ENCODE measurements around the gene PRKAR2B.
A peak's percentile ranks its signal among the peaks of the same experiment; 100 is the strongest.

Gene PRKAR2B

DNA sequence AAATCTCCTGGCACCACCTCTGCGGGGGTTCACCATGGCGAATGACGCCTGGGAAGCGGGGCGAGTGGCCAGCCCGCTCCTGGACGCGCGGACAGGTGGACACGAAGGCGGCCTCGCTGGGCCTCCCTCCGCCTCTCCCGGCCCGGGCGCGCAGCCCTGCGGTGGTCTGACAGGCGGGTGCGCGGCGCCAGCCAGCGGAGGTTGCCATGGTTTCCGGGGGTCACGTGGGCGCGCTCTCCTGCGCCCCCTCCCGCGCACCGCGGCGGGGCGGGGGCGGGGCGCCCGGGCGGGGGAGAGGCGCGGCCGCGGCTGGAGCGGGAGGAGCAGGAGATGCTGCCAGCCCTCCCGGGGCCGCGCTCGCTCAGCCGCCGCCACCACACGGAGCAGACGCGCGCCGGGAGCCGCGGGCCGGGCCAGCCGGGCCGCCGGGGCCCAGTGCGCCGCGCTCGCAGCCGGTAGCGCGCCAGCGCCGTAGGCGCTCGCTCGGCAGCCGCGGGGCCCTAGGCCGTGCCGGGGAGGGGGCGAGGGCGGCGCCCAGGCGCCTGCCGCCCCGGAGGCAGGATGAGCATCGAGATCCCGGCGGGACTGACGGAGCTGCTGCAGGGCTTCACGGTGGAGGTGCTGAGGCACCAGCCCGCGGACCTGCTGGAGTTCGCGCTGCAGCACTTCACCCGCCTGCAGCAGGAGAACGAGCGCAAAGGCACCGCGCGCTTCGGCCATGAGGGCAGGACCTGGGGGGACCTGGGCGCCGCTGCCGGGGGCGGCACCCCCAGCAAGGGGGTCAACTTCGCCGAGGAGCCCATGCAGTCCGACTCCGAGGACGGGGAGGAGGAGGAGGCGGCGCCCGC, at the start of gene PRKAR2B:
Gene PRKAR2B (plus strand): TSS at position 359 of the 848 bp plus-strand sequence. CDS start 203 bp downstream, at position 562.
- peak; percentile 89 for DNase-seq

DNA sequence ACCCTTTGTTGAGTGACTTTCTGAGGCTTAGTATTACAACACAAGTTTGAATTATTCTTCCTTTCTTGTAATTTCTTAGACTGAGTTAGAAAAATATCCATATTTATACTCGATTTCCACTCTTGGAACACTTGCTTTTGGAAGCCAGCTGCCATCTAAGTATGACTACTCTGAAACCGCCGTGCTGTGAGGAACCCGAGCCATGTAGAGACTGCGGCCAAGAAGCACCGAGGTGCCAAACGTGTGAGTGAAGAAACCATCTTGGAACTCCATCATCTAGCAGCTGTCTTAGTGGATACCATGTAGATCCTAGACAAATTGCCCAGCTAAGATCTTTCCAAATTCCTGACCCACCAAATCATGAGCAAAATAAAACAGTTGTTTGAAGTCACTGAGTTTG, 49.7 kb upstream of the PRKAR2B start:
- no peak for DNase-seq

GRCh38 chr7:106997487-106998271, 46.8 kb upstream of the PRKAR2B start:
- no peak for DNase-seq

DNA sequence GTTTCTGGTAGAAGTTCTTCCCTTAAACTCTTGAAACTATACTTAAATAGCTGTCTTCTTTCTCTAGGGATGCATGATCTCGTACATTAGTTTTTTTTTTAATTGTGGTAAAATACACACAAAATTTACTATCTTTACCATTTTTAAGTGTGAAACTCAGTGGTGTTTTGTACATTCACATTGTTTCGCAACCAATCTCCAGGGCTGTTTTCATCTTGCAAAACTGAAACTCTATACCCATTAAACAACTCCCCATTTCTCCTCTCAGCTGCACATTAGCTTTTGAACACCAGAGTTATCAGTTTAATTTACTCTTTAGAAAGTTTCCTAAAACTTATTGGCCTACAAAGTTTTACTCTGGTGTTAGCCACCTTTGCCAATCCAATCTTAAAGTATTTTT, 45.5 kb upstream of the PRKAR2B start:
- DNase-seq: no peak

DNA sequence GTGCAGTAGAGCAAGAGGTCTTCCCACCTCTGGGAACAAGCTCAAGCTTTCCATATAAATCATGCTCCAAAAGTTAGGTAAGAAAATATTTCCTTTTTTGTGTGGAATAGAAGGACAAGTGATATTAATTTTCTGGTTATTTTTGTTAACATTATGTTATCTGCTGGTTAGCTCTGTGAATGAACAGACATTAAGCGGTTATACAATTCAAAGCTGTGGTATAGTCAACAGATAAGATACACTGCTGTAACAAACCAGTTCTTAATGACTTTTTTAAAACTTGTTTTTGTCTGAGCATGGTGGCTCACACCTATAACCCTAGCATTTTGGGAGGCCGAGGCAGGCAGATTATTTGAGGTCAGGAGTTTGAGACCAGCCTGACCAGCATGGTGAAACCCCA, 43.0 kb upstream of the PRKAR2B start:
- DNase-seq: no peak

DNA sequence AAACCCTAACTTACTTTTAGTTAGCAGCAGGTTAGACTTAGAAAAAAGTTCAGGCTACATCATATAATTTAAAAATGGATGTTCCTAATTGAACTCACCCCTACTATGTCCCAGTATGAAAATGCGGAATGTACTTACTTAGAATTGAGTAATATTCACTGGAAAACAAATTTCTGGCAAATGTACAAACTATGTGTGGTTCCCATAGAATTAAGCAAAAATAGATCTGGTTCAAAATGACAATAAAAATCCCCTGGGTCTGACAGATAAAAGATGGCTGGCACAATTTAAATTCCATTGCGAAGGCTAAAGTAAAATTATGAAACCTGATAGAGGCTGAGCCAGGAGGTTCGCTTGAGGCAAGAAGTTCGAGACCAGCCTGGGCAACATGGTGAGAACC, 42.4 kb upstream of the PRKAR2B start:
- no peak for DNase-seq

GRCh38 chr7:107002529-107002998, 41.9 kb upstream of the PRKAR2B start:
- DNase-seq: no peak

DNA sequence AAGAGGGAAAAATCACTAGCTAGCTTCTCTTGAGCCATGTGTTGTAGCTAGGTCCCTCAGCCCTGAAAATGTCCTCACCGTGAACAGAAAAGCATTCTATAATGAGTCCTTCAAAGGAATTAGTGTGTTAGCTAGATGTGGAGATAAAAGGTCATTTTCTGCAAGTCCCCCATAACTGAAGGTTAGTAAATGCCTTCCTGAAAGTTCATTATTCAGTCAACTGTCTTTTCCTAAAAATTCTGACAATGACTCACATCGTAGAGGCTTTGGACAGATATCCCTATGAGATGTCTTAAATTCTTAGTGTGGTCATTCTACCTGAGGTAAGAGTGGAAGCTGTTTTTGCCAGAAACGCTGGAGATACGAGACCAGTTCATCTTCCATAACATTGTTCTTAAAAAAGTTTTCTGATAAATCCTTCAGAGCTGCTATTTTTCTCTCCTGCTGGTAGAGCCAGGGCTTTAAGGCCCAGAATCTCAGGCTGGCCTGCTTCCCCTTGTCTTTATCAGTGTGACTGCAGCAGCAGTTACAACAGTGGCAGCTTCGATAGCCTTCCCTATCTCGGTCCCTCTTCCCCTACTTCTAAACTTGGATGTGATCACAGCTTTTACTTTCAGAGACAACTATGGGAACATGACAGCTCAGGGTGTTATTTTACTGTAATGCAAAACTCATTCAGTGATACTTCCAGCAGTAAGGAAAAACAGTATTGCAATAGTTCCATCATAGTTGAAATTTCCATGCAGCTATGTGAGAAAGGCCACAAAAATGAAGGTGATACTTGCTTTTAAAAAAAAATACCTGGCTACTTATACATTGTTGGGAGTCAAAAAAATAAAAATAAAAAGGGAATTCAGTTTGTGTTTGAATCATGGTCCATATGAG, 37.3 kb upstream of the PRKAR2B start:
- DNase-seq: no peak

DNA sequence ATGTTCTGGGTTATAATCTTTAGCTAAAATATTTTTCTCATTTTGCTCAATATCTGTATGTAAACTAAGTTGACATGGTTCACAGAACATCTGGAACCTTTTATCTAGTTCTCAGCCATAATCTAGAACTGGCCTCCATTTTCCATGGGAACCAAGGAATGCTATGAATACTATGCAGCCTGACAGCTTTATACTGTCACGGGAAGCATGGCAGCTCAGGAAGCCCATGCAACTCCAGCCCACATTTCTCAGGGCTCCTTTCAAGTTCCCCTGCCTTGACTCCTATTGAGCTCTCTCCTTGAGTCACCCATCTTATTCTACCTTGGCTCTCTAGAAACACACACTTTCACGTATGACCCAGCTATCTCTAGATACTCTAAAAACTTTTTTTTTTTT, 36.6 kb upstream of the PRKAR2B start:
- no peak for DNase-seq

- DNase-seq: no peak
Measured at GRCh38 chr7:107009846-107010203, 34.7 kb upstream of the PRKAR2B start.

GRCh38 chr7:107012691-107013090, 31.8 kb upstream of the PRKAR2B start:
- DNase-seq: no peak

GRCh38 chr7:107014387-107015023, 30.0 kb upstream of the PRKAR2B start:
- DNase-seq: no peak

DNA sequence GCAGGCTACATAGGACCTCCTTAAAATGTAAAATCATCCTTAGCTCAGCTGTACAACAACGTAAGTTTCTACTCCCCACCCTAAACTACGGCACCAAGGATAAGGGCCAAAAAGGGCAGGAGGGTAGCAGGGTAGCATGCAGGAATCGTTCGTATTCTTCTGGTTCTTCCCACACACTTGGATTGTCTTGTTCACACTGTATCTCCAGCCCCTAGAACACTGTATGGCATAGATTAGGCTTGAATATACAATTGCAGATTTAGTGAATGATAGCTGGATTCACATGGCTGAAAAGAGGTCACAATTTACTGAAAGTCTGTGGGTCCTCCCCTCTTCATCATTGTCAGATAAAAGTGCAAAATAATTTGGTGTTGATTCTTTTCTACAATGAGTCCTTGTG, 28.2 kb upstream of the PRKAR2B start:
- DNase-seq: no peak

- DNase-seq: no peak
Measured at GRCh38 chr7:107017965-107018719, 26.4 kb upstream of the PRKAR2B start.

DNA sequence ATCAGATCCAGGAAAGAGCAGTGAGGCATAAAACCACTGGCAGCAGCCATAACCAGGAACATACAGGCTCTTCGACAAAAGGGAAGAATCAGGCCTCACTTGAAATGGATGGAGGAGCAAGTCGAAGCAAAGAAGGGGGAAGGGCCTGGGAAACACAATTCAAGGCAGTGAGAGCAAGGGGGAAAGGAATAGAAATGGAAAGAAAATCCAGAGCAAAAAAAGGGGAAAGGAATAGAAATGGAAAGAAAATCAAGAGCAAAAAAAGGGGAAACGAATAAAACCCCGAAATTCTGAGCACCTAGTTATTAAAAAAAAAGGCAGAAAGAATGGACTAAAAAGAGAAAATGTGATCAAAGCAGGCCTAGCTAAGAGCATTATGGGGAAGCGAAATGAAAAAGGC, 24.1 kb upstream of the PRKAR2B start:
- no peak for DNase-seq

DNA sequence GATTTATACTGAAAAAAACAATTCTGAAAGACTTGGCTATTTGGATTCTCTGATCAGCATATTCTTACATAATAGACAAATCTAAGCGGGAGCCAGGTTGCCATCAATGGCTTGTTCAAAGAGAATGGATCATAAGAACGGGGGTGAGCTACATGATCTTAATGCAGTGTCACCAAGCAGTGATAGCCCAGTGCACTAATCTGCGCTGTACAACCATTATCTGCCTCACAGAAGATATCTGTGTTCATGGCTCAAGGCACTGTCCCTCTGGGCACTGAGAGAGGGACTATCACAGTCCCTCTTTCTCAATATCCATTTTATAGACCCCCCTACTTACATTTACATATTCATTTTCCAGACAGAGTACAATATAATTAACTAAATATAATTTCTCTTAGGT, 22.9 kb upstream of the PRKAR2B start:
- DNase-seq: no peak

GRCh38 chr7:107023522-107024151, 20.9 kb upstream of the PRKAR2B start:
- no peak for DNase-seq

DNA sequence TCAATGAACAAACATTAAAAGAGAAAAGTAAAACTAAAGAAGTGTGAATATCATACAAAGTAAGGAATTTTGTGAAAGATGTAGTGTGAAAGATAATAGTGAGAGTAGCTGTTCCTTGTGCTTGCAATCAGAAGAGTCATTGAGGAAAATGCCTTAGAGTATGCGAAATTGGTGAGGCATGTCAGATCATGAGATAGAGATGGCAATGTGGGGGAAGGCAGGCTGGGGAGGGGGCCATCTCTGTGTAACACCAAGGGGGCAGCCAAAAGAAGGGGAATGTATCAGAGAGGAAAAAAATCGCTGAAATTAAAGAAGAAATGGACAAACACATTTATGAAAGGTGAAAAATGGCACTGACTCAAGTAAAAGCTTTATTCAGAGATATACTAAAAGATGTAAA, 19.6 kb upstream of the PRKAR2B start:
- DNase-seq: no peak

- DNase-seq: no peak
Measured at GRCh38 chr7:107025449-107026103, 18.9 kb upstream of the PRKAR2B start.

- DNase-seq: no peak
Measured at GRCh38 chr7:107026166-107026565, 18.3 kb upstream of the PRKAR2B start.

GRCh38 chr7:107027208-107027607, 17.3 kb upstream of the PRKAR2B start:
- no peak for DNase-seq
